ENCODE results near the gene DONSON. TPM values are rescaled to one million over a fixed set of nuclear protein-coding genes. Genes with fewer than 3 reads are reported as not detected.
A peak's percentile ranks its signal among the peaks of the same experiment; 100 is the strongest.

The DONSON gene
- total and polyA plus RNA-seq, 2 of the 13 experiments (the other 11 are each of a cell fraction or from before 2014, with no cell fraction given), result 35.4 to 63.6 TPM

GRCh38 chr21:33542640-33543504 is 45.6 kb downstream of the DONSON start, which contains the start of gene SON (continued):
- peak; percentile 44; the same call in 1 of the 2 replicates for TF ChIP-seq ZGPAT (CRISPR knock-in tag; IDR thresholded peaks at IDR 0.05)
- TF ChIP-seq MED1 (CRISPR knock-in tag; IDR thresholded peaks at IDR 0.05), result peak; percentile 56
- TF ChIP-seq RXRB (CRISPR knock-in tag; IDR thresholded peaks at IDR 0.05; ENCODE audit: borderline replicate concordance), result peak; percentile 11; the same call in 1 of the 2 replicates
- TF ChIP-seq ZBTB3 (CRISPR knock-in tag; IDR thresholded peaks at IDR 0.05; ENCODE audit: borderline replicate concordance, low read depth), result no peak
- TF ChIP-seq FOXO1 (CRISPR knock-in tag; IDR thresholded peaks at IDR 0.05), result no peak
- TF ChIP-seq ZNF766 (CRISPR knock-in tag; IDR thresholded peaks at IDR 0.05; ENCODE audit: borderline replicate concordance), result 0 out of 2 replicates have a peak, but pooled peaks have one; percentile 61
- peak; percentile 68; the same call in 1 of the 2 replicates for TF ChIP-seq ZSCAN25 (CRISPR knock-in tag; IDR thresholded peaks at IDR 0.05)
- TF ChIP-seq NR2C2 (CRISPR knock-in tag; IDR thresholded peaks at IDR 0.05; ENCODE audit: borderline replicate concordance), result peak; percentile 54
- no peak for TF ChIP-seq ZNF569 (CRISPR knock-in tag; IDR thresholded peaks at IDR 0.05; ENCODE audit: borderline replicate concordance)
- no peak for TF ChIP-seq ZNF691 (CRISPR knock-in tag; IDR thresholded peaks at IDR 0.05; ENCODE audit: borderline replicate concordance, low read depth)
- TF ChIP-seq SP1 (IDR thresholded peaks at IDR 0.05), result no peak
- peak; percentile 26; the same call in 1 of the 2 replicates for TF ChIP-seq SP1 (CRISPR knock-in tag; IDR thresholded peaks at IDR 0.05)
- no peak for TF ChIP-seq ZBTB10 (CRISPR knock-in tag; IDR thresholded peaks at IDR 0.05; ENCODE audit: borderline replicate concordance)
- TF ChIP-seq ZNF747 (CRISPR knock-in tag; IDR thresholded peaks at IDR 0.05; ENCODE audit: borderline replicate concordance), result peak; percentile 55; the same call in 1 of the 2 replicates
- TF ChIP-seq ZNF282 (IDR thresholded peaks at IDR 0.05; ENCODE audit: partially characterized antibody), result no peak
- TF ChIP-seq NFE2 (CRISPR knock-in tag; IDR thresholded peaks at IDR 0.05), result no peak
- TF ChIP-seq ZNF382 (CRISPR knock-in tag; IDR thresholded peaks at IDR 0.05; ENCODE audit: borderline replicate concordance), result no peak
- no peak for TF ChIP-seq PRDM4 (CRISPR knock-in tag; IDR thresholded peaks at IDR 0.05; ENCODE audit: borderline replicate concordance)
